ENCODE results near the gene MOCS1.

The MOCS1 gene

GRCh38 chr6:39918831-39919230 is 15.4 kb downstream of the MOCS1 start:
- TF ChIP-seq ZNF792 (tag by site-specific recombination; IDR thresholded peaks at IDR 0.05) (no peak), ZNF610 (tag by site-specific recombination; IDR thresholded peaks at IDR 0.05; ENCODE audit: borderline replicate concordance) (no peak), KLF10 (tag by site-specific recombination; IDR thresholded peaks at IDR 0.05) (no peak), ZNF501 (tag by site-specific recombination; IDR thresholded peaks at IDR 0.05) (no peak), ZBTB48 (tag by site-specific recombination; IDR thresholded peaks at IDR 0.05) (no peak)
- H3K4me3 ChIP-seq (ENCODE audit: low read depth, low read length): no peak overlapping the region
- ChIA-PET POLR2A (no interaction called here), CTCF (no interaction called here)
- H3K36me3 ChIP-seq (ENCODE audit: control insufficient read depth in 2 of 2, insufficient read depth in 1 of 2, low read length in 2 of 2): peaks cover 6 to 56% of the 10 kb centered on the region in 2 experiments; a peak in 2 of 3 replicates
- no peaks in the 10 kb centered on the region for H3K4me1 ChIP-seq (ENCODE audit: control insufficient read depth, insufficient read depth, low read length)
- no peak overlapping the region for H3K27ac ChIP-seq (ENCODE audit: extremely low read depth, low read depth, low read length)
- no peaks in the 10 kb centered on the region for H3K9me3 ChIP-seq (ENCODE audit: control insufficient read depth, insufficient read depth, low read depth, low read length)

GRCh38 chr6:39917981-39918380 is 16.3 kb downstream of the MOCS1 start:
- no peak overlapping the region for H3K4me3 ChIP-seq (ENCODE audit: low read depth, low read length)
- ChIA-PET POLR2A (no interaction called here), CTCF (interaction anchor here (0.5 kb wide), 1 partner anchor 389 kb away, joined by 3 read pairs; no protein-coding TSS in a partner anchor)
- H3K36me3 ChIP-seq (ENCODE audit: control insufficient read depth in 2 of 2, insufficient read depth in 1 of 2, low read length in 2 of 2): peaks cover 6 to 56% of the 10 kb centered on the region in 2 experiments; a peak in 2 of 3 replicates
- H3K4me1 ChIP-seq (ENCODE audit: control insufficient read depth, insufficient read depth, low read length): no peaks in the 10 kb centered on the region
- no peak overlapping the region for H3K27ac ChIP-seq (ENCODE audit: extremely low read depth, low read depth, low read length)
- H3K9me3 ChIP-seq (ENCODE audit: control insufficient read depth, insufficient read depth, low read depth, low read length): no peaks in the 10 kb centered on the region
- no peak for TF ChIP-seq ZNF785 (tag by site-specific recombination; IDR thresholded peaks at IDR 0.05)
- TF ChIP-seq PBX3 (CRISPR knock-in tag; IDR thresholded peaks at IDR 0.05): no peak
- no peak for TF ChIP-seq ZNF530 (tag by site-specific recombination; IDR thresholded peaks at IDR 0.05; ENCODE audit: low read depth)
- TF ChIP-seq ZNF768 (tag by site-specific recombination; IDR thresholded peaks at IDR 0.05): no peak
- TF ChIP-seq ZNF175 (tag by site-specific recombination; IDR thresholded peaks at IDR 0.05): no peak
- no peak for TF ChIP-seq ZNF19 (tag by site-specific recombination; IDR thresholded peaks at IDR 0.05; ENCODE audit: low read depth)
- TF ChIP-seq SCRT2 (tag by site-specific recombination; IDR thresholded peaks at IDR 0.05): no peak
- TF ChIP-seq ZNF324 (tag by site-specific recombination; IDR thresholded peaks at IDR 0.05): no peak
- TF ChIP-seq TCF7L2 (IDR thresholded peaks at IDR 0.05; ENCODE audit: borderline replicate concordance, low read depth, low read length): no peak
- TF ChIP-seq TSHZ1 (tag by site-specific recombination; IDR thresholded peaks at IDR 0.05; ENCODE audit: borderline replicate concordance): no peak

GRCh38 chr6:39917329-39917728 is 16.9 kb downstream of the MOCS1 start:
- POLR2A ChIA-PET: no interaction called here
- H3K9me3 ChIP-seq (ENCODE audit: control insufficient read depth, insufficient read depth, low read depth, low read length): no peaks in the 10 kb centered on the region
- CTCF ChIA-PET: no interaction called here
- peaks cover 6 to 56% of the 10 kb centered on the region in 2 experiments; a peak in 2 of 3 replicates for H3K36me3 ChIP-seq (ENCODE audit: control insufficient read depth in 2 of 2, insufficient read depth in 1 of 2, low read length in 2 of 2)
- H3K4me3 ChIP-seq (ENCODE audit: low read depth, low read length): no peak overlapping the region
- H3K4me1 ChIP-seq (ENCODE audit: control insufficient read depth, insufficient read depth, low read length): no peaks in the 10 kb centered on the region
- H3K27ac ChIP-seq (ENCODE audit: extremely low read depth, low read depth, low read length): no peak overlapping the region
- TF ChIP-seq ZNF501 (tag by site-specific recombination; IDR thresholded peaks at IDR 0.05): no peak
- no peak for TF ChIP-seq BCL11A (tag by site-specific recombination; IDR thresholded peaks at IDR 0.05; ENCODE audit: low read depth)
- no peak for TF ChIP-seq ZNF548 (tag by site-specific recombination; IDR thresholded peaks at IDR 0.05)
- no peak for TF ChIP-seq KLF17 (tag by site-specific recombination; IDR thresholded peaks at IDR 0.05)
- TF ChIP-seq ZNF155 (tag by site-specific recombination; IDR thresholded peaks at IDR 0.05): no peak
- TF ChIP-seq ZNF639 (tag by site-specific recombination; IDR thresholded peaks at IDR 0.05): no peak
- TF ChIP-seq ZNF48 (tag by site-specific recombination; IDR thresholded peaks at IDR 0.05): no peak
- TF ChIP-seq ZNF544 (tag by site-specific recombination; IDR thresholded peaks at IDR 0.05): no peak
- TF ChIP-seq SP3 (tag by site-specific recombination; IDR thresholded peaks at IDR 0.05): no peak
